ENCODE results near the gene KCNRG.

- TF ChIP-seq, protein P1, sequence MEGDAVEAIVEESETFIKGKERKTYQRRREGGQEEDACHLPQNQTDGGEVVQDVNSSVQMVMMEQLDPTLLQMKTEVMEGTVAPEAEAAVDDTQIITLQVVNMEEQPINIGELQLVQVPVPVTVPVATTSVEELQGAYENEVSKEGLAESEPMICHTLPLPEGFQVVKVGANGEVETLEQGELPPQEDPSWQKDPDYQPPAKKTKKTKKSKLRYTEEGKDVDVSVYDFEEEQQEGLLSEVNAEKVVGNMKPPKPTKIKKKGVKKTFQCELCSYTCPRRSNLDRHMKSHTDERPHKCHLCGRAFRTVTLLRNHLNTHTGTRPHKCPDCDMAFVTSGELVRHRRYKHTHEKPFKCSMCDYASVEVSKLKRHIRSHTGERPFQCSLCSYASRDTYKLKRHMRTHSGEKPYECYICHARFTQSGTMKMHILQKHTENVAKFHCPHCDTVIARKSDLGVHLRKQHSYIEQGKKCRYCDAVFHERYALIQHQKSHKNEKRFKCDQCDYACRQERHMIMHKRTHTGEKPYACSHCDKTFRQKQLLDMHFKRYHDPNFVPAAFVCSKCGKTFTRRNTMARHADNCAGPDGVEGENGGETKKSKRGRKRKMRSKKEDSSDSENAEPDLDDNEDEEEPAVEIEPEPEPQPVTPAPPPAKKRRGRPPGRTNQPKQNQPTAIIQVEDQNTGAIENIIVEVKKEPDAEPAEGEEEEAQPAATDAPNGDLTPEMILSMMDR (IDR thresholded peaks at IDR 0.05; ENCODE audit: insufficient read depth, low read depth, low read length), result no peak
- TF ChIP-seq EZH2 (IDR thresholded peaks at IDR 0.05; ENCODE audit: insufficient read depth, low read length), result no peak
These were observed 18.5 kb downstream of the KCNRG start for GRCh38 chr13:50033725-50034124.
